Measurements from ENCODE around the gene GNG12. TPM values are rescaled to one million over a fixed set of nuclear protein-coding genes. Genes with fewer than 3 reads are reported as not detected.

The GNG12 gene
- total RNA-seq, 1 experiment from 2014 or later = 167 TPM

DNA sequence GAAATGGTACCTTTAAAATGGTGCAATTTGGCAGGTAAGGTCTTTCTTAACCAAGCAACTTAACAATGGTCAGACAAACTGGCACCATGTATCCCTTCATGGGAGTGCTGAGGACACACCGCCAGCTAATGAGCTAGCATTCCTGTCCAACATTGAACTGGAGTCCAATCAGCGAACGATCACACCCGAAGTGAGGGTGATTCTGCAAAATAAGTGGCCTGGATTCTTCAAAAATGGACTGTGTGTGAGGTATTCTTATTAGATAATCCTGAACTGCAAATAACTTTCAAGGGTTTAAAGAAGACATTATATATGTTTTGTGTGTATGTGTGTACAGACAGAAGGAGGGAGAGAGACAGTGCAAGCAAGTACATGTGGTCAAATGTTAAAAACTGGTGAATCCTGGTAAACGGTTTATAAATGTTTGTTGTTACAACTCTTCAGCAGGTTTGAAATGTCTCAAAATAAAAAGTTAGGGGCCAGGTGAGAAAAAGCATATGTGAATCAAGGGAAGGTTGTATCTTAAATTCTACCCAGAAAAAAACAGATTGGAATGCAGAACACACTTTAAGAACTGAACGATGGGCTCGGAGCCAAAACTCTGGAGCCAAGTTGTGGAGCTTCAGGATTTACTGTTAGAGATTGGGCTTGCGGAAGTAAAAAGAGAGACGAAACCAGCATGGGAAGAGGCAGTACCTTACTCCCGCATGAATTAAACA, 127.4 kb downstream of the GNG12 start:
- no peak for DNase-seq (ENCODE audit: low spot score)

DNA sequence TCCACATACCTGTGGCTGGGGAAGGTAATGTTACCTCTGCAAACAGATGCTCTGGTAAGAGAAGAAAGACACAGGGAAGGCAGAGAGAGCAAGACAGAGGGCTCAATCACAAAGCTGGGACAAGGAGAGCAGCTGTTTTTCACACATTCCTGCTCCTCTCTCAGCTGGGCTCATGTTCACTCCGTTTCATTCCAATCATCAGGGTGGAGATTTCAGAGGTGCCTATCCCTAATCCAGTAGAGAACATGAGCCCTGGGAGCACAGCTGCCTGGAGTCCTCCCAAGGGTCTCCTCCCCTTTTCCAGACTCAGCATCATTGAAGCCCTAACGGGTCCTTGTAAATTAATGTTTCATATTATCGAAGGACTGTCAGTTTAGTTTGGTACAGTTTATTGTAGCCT, 128.9 kb downstream of the GNG12 start:
- DNase-seq (ENCODE audit: low spot score) = no peak

DNA sequence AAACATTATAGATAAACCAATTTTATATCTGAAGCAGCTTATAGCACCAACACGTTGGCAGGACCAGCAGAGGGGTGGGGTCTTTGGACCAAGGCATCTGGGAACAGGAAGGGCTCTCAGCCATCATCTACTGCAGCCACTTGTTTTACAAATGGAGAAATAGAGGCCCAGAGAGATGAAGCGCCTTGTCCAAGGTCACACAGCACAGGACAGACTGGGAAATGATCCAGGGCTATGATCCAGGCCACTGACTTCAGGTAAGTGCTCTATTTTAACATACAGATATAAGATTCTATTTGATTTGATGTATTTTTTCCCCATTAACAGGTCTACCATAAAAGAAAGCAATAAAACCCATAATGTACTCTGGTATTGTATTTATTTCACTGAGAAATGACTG, 131.4 kb downstream of the GNG12 start:
- no peak for DNase-seq (ENCODE audit: low spot score)

DNA sequence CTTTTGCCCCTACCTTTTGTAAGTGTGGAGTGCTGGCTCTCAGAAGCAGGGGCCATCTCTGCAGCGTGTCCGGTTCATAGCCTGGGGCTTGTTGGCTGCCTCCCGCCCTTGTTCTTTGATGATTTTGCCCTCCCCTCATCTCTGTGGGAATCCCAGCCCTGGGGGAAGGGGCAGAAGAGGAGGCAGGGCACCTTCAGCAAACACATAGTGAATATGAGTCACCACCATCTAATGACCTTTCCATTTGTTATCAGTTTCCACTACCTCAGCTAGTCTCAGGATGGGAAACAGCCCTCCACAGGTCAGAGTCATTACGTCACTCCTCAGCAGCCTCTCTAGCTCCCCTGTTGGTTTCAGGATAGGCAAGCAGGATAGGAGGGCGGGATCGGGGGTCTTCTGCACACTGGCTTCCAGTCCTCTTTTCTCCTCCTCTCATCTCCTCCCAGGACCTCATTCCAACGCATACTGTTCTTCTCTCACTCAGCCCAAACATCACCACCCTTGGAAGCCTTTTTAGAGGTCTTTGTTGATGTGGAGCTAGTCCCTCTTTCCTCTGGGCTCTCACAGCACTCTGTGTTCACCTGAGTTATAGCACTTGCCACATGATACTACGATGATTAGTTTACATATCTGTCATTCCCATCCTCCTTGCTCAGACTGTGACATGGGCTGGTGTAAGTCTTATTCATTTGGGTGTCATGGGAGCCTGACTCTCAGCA, 132.4 kb downstream of the GNG12 start:
- DNase-seq (ENCODE audit: low spot score) = peak; percentile 73

DNA sequence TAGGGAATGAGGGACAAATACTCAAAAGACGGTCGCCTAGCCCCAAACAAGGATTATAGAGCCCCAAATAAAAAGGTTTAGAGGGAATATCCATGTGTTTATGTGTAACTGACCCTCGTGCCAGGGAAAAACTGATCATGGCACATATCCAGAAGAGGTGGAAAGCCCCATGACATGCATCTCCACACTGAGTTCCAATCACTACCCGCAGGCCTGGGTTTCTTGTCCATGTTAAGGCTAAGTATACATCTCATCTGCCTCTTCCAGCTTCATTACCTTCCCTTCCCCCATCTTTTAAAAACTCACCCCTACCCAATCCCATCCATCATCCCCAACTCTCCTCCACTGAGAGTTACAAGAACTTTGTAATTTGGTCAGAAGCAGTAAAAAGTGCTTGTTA, 133.0 kb downstream of the GNG12 start:
- no peak for DNase-seq (ENCODE audit: low spot score)

DNA sequence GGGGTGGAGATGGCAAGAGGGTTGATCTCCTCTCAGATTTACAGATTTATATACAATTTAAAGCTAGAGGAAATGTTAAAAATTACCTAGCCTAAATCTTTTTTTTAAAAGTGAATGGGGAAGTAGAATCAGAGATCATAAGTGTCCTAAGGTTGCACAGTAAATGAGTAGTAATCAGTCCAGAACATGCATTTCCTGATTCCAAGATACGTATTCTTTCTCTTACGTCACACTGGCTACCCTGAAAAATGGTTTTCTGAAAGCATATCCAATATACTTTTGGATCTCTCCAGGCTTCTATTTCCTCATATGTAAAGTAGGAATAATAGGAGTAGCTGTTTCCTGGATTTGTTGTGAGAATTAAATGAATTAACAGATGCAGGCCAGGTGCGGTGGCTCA, 136.6 kb downstream of the GNG12 start:
- DNase-seq (ENCODE audit: low spot score) = no peak

DNA sequence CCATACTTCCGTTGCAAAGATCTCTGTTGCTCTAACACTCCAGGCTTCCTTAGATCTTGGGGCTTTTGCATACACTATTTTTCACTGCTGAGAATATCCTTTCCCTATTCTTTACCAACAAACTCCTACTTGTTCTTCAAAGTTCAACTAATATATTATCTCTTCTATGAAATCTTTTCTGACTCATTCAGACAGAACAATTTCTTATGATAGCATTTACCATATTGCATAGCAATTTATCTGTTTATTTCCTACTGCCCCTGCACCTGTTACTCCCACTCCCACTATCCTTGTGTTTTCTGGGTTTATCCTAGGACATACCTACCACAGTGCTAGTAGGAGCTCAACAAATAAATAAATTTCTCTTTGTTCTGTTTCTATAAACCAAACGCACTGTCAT, 137.3 kb downstream of the GNG12 start:
- DNase-seq (ENCODE audit: low spot score) = no peak

DNA sequence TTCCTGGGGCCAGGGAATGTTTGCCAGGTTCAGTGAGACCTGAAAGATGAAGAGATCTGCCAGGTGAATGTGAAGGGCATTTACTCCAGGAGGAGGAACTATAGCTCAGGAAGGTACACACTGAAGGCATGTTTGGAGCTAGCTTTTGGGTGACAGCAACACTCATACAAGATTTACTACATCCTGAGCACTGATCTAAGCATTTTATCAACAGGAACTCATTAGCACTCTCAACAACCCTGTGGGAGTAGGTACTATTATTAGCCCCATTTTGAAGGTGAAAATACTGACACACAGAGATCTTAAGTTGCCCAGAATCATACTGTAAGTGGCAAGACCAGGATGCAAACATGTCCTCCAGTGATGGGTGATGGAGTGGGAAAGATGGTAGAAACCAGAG, 141.6 kb downstream of the GNG12 start:
- DNase-seq (ENCODE audit: low spot score) = no peak

DNA sequence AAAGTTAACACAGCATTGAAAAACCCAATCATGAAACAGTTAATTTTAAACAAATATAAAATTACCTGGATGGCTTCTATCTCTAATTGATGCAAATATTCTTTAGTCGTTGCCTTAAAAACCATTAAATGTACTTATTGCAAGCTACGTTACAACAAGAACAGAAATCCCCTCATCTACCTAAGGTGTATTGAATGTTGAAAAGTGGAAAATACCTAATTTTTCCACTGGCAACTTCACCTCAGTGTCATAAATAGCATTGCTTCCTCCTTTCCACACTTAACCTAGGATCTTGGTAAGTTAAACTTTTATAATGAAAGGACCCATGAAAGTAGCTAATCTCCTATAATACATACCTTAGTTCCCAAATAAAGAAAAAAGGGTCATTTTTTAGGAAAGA, 142.9 kb downstream of the GNG12 start:
- no peak for DNase-seq (ENCODE audit: low spot score)

DNA sequence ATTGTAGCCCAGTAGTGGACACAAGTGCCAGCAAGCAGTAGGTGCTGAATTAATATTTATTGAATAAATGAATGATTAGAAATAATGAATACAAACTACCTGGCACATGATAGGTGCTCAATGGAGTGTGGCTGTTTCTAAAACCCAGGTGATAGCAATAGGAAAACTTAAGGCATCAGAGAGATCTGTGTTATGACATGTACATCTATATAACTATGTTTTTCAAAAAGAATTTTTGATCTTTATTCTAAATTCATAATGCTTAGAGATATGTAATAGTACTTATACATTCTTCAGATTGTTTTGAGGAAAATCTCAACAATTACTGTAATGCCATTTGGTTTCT, 143.3 kb downstream of the GNG12 start:
- no peak for DNase-seq (ENCODE audit: low spot score)

DNA sequence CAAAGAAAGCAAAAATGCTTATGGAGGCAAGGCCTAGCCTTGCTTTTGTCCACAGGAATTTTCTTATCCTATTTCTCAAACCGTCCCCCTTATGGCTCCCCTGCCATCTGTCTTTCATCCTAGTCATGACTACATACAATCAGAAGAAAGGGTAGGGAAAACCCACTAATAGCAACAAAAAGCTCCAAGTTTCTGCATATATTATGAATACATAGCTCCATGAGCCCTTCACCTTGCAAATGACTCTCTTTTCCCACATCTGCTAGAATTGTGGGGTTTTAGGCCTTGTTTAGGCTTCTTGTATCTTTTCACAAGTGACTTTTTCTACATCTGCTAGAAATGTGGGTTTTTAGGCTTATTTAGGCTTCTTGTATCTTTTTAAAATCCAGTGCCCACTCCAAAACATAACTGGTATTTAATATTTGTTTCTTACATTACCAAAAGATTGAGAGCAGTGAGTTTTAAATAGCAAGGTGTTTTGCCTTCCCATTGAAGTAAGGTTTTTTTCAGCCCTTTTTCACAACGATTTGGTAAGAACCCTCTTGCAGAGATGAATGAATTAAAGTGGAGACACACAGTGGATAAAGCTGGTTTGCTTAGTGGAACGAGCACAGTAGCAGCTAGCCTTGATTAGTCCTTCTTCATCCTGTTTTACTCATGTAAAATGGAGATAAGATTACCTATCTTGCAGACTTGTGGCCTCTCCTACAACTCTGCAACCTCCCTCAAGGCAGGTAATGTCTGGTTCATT, 143.8 kb downstream of the GNG12 start:
- no peak for DNase-seq (ENCODE audit: low spot score)

DNA sequence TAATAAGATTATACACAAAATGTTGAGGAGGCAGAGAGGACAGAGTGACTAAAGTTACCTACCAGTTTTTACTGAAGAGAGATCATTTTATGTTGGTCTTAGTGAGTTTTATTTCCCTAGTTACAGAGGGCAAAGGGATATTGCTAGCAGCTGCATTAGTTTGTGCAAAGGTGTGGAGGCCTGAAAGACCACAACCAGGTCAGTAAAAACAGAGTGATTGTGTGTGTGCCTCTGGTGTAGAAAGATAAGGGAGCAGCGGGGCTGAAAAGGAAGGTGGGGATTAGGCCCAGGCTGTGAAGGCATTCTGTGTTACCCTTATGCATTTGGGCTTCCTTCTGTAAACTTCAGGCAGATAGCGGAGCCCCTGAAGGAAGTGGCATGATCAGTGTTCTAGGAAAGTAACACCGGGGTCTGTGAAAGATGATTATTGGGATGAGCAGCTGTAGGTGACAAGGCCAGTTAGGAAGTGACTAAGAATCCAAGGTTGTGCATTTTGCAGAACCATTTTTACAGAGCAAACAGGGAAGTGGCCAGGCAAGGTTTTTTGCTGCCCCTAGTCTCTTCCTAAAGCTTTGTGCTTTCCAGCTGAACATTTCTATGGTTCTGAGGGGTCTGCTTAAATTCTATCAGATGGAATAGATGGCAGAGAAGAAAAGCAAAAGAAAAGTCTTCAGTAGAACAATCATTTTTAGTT, 144.6 kb downstream of the GNG12 start:
- DNase-seq (ENCODE audit: low spot score) = no peak

DNA sequence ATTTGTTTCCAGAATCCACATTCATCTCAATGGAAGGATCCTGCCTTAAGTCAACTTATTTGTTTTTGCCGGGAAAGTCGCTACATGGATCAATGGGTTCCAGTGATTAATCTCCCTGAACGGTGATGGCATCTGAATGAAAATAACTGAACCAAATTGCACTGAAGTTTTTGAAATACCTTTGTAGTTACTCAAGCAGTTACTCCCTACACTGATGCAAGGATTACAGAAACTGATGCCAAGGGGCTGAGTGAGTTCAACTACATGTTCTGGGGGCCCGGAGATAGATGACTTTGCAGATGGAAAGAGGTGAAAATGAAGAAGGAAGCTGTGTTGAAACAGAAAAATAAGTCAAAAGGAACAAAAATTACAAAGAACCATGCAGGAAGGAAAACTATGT, 145.6 kb downstream of the GNG12 start:
- no peak for DNase-seq (ENCODE audit: low spot score)

DNA sequence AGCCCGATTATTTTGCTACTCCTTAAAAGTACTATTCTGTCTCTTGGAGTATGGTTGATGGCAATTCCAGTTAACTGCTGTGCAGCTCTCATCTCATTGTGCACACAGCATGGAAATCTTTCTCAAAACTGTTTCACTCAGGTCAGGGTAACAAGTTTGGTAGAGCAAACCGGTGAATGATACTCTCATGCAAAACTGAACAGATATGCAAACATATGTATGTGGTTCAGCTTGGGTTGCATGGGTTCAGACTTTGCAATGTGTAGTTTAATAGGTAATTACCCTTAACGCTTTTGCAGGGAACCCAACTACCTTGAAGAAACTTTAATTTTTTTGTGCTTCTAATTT, 146.1 kb downstream of the GNG12 start:
- no peak for DNase-seq (ENCODE audit: low spot score)

DNA sequence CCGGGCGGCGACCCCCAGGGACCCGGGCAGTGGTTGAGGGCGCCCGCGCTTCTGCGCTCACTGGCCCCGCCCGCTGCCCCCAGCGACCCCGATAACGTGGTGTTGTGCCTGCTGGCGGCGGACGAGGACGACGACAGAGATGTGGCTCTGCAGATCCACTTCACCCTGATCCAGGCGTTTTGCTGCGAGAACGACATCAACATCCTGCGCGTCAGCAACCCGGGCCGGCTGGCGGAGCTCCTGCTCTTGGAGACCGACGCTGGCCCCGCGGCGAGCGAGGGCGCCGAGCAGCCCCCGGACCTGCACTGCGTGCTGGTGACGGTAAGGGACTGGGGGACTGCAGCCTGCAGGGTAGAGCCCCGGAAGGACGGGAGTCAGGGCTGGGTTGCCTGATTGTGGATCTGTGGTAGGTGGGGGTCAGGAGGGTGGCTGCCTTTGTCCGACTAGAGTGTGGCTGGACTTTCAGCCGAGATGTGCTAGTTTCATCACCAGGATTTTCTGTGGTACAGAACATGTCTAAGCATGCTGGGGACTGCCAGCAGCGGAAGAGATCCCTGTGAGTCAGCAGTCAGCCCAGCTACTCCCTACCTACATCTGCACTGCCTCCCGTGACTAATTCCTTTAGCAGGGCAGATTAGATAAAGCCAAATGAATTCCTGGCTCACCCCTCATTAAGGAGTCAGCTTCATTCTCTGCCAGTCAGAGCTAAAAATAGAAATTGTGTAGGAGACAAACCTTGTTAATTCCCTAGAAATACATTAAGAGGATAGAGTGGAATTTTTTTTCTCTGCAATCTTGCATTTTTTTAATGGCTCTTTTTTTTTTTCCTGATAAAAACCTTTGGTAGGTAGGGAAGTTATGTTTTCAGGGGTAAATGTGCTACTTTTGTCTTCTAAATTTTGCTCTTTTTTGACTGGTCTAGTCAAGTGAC, 146.7 kb downstream of the GNG12 start:
- peak; percentile 98 for DNase-seq (ENCODE audit: low spot score)

DNA sequence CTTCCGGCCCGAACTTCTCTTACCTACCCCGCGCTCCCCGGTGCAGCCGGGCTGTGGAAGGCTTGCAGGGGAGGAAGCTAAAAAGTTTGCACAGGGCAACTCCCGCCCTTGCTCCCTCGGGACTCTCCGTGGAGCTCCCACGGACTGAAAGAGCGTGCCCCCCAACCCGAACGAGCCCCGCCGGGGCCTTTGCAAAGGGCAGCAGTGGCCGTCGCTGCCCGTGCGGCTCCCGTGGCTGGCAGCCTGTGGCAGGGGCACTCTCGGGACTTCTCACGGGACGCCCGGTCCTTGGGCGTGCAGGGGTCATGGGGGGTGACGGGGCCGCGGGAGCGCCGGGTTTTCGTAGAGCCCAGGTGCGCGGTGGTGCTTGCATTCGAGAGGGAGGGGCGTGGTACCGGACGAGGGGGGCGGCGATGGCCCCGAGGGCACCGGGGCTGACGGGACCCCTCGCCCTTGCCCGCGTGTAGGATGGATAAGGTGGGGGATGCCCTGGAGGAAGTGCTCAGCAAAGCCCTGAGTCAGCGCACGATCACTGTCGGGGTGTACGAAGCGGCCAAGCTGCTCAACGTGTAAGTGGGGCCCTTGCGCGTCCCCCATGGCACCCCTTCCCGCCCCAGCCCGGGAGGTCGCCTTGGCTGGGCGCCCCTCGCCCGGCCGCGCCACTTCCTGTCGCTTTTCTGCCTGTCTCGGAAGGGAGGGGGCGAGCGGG, 147.6 kb downstream of the GNG12 start:
- DNase-seq (ENCODE audit: low spot score) = peak; percentile 58

DNA sequence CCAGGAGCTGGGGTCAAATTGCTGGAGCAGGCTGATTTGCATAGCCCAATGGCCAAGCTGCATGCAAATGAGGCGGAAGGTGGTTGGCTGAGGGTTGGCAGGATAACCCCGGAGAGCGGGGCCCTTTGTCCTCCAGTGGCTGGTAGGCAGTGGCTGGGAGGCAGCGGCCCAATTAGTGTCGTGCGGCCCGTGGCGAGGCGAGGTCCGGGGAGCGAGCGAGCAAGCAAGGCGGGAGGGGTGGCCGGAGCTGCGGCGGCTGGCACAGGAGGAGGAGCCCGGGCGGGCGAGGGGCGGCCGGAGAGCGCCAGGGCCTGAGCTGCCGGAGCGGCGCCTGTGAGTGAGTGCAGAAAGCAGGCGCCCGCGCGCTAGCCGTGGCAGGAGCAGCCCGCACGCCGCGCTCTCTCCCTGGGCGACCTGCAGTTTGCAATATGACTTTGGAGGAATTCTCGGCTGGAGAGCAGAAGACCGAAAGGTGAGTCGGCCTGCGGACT, 148.2 kb downstream of the GNG12 start, which contains the start of gene GADD45A:
Gene GADD45A (plus strand): TSS at position 135 of the 491 bp plus-strand sequence. CDS start 294 bp downstream, at position 429.
- DNase-seq (ENCODE audit: low spot score) = peak; percentile 100

DNA sequence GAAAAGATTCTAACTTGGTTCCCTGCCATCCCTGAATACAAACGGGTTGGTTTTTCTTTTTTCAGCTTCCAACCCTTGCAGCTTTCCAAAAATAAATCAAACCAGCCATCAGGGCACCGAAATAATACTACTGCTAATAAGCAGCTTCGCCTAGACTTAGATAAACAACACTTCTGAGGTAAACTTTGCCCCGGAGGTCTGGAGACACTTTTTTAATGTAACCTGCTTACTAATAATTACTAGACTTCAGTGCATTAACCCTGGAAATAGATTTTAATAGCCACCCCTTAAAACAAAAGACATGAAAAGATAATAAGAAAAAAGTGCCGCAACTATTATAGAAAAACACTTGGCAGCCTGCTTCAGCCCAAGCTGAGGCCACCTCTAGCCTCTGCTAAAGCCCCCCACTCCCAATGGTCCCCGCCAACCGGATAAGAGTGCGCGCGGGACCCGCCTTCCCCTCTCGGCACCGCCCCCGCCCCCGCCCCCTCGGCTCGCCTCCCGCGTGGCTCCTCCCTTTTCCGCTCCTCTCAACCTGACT, 148.7 kb downstream of the GNG12 start:
- DNase-seq (ENCODE audit: low spot score) = no peak

DNA sequence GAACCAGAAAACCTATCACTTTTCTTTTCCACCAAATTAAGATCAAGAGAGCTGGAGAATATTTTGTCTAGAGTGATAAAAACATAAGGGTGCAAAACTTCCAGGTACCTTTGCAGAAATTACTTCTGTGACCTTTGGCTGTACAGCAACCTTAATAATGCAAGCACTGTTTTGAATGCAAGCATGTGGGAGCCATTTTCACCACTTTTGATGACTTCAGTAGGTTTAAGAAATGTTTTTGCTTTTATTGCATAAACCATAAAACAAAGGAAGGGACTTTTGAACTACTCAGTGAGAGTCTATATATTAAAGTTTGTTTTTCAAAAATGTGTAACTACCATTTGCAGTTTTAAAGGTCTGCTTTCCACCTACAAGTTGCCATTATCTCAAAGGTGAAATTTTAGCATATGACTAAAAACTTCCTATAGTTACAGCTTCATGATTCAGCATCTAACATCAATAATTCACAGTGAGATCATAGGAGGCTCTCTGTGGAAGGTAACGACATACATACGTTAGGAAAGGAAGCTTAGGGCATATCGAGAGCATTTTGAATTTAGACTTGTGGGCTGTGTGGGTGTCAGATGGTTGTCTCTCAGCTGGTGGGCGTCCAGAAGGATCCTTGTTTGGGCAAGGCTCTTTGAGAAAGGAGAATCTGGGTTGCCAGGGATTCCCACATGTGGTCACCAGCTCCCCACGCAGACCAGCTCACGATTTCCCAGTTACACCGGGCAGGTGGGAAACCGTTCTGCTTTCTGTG, 149.3 kb downstream of the GNG12 start:
- peak; percentile 43 for DNase-seq (ENCODE audit: low spot score)
